K562 (cell line): ENCODE data around the gene SH2D3A. TPM values are rescaled to one million over a fixed set of nuclear protein-coding genes. Genes with fewer than 3 reads are reported as not detected.

Experiments used
- ARID1B ChIP-seq: fragments of 450-650 bp; IDR thresholded peaks from 2 replicates; pipeline ENCODE4 v1.6.1; 2016; ENCODE audit warnings: antibody characterized with exemption, mild to moderate bottlenecking, inconsistent platforms
- ARNT ChIP-seq, 2 experiments: fragments of 450-650 bp; IDR thresholded peaks; 2 replicates each; pipeline ENCODE4 v1.6.1; 2016; ENCODE audit warnings: mild to moderate bottlenecking in 1 of 2
- BCL6 ChIP-seq: fragments of 250-450 bp; sonication (Bioruptor Pico); IDR thresholded peaks from 2 replicates; pipeline ENCODE4 v1.4.0; 2020
- CBX3 ChIP-seq, 2 experiments: IDR thresholded peaks; 1 replicate in 1 of 2; 2 replicates in 1 of 2; pipeline ENCODE4 v1.6.1; 2012; ENCODE audit warnings: inconsistent platforms in 2 of 2, low read length in 2 of 2, borderline replicate concordance in 1 of 2, control low read depth in 1 of 2
- CEBPG ChIP-seq, 3 experiments: fragments of 200-800 bp in 1 of 3; sonication (Bioruptor generic) in 1 of 3; sonication (generic) in 1 of 3; formaldehyde crosslinking in 1 of 3; IDR thresholded peaks in 2 of 3; conservative IDR thresholded peaks in 1 of 3; 2 replicates each; pipeline versions ENCODE4 v1.6.1 to v1.8.0; 2016 to 2022; ENCODE audit warnings: missing compliant biosample characterization in 2 of 3, missing genetic modification characterization in 2 of 3, mild to moderate bottlenecking in 1 of 3, missing genetic modification reagents in 1 of 3
- DPF2 ChIP-seq: fragments of 450-650 bp; IDR thresholded peaks from 2 replicates; pipeline ENCODE4 v1.6.1; 2016
- GTF2A2 ChIP-seq: IDR thresholded peaks from 2 replicates; pipeline ENCODE4 v1.6.1; 2016; ENCODE audit warnings: mild to moderate bottlenecking, missing genetic modification characterization, missing compliant biosample characterization
- HIVEP1 ChIP-seq: fragments of 250-450 bp; sonication (Bioruptor Pico); IDR thresholded peaks from 2 replicates; pipeline ENCODE4 v1.4.0; 2020; ENCODE audit warnings: mild to moderate bottlenecking
- POLR2B ChIP-seq: fragments of 450-650 bp; IDR thresholded peaks from 2 replicates; pipeline ENCODE4 v1.6.1; 2018; ENCODE audit warnings: low read depth; ENCODE audit not compliant: partially characterized antibody
- RBM17 ChIP-seq: fragments of 200-400 bp; formaldehyde crosslinking; IDR thresholded peaks from 2 replicates; pipeline ENCODE4 v1.6.1; 2017; ENCODE audit warnings: low read depth, mild to moderate bottlenecking, low read length, borderline replicate concordance
- SAP30 ChIP-seq: fragments of 200-600 bp; sonication (generic); IDR thresholded peaks from 2 replicates; pipeline ENCODE4 v1.6.1; 2012; ENCODE audit warnings: borderline replicate concordance, low read depth, mild to moderate bottlenecking, moderate library complexity, low read length, control low read depth, inconsistent platforms; ENCODE audit not compliant: insufficient read depth, poor library complexity, severe bottlenecking
- SMARCE1 ChIP-seq: fragments of 450-650 bp; IDR thresholded peaks from 2 replicates; pipeline ENCODE4 v1.7.1; 2016; ENCODE audit warnings: mild to moderate bottlenecking
- STAT5A ChIP-seq: IDR thresholded peaks from 2 replicates; pipeline ENCODE4 v1.6.1; 2012; ENCODE audit warnings: low read length, inconsistent platforms, borderline replicate concordance
- TCF3 ChIP-seq: sonication (generic); formaldehyde crosslinking; IDR thresholded peaks from 2 replicates; pipeline ENCODE4 v1.4.0; 2020; ENCODE audit warnings: mild to moderate bottlenecking, missing genetic modification reagents
- TEAD4 ChIP-seq, 2 experiments: sonication (generic) in 1 of 2; formaldehyde crosslinking in 1 of 2; IDR thresholded peaks; 2 replicates each; pipeline versions ENCODE4 v1.6.1 to v1.8.0; 2012 to 2022; ENCODE audit warnings: borderline replicate concordance in 1 of 2, inconsistent platforms in 1 of 2, low read length in 1 of 2, mild to moderate bottlenecking in 1 of 2, missing genetic modification reagents in 1 of 2
- TOE1 ChIP-seq, 2 experiments: fragments of 450-650 bp in 1 of 2; sonication (generic) in 1 of 2; formaldehyde crosslinking in 1 of 2; IDR thresholded peaks; 2 replicates each; pipeline versions ENCODE4 v1.7.1 to v1.8.0; 2016 to 2022; ENCODE audit warnings: borderline replicate concordance in 2 of 2, mild to moderate bottlenecking in 2 of 2, antibody characterized with exemption in 1 of 2, inconsistent platforms in 1 of 2, low read depth in 1 of 2, missing genetic modification reagents in 1 of 2, moderate library complexity in 1 of 2
- ZBED1 ChIP-seq: IDR thresholded peaks from 2 replicates; pipeline ENCODE4 v1.6.1; 2014
- ZBTB1 ChIP-seq: sonication (generic); formaldehyde crosslinking; IDR thresholded peaks from 2 replicates; pipeline ENCODE4 v1.8.1; 2023; ENCODE audit warnings: missing genetic modification reagents, low read depth, mild to moderate bottlenecking, borderline replicate concordance
- ZNF174 ChIP-seq: fragments of 250-450 bp; sonication (Bioruptor Pico); IDR thresholded peaks from 2 replicates; pipeline ENCODE4 v1.4.0; 2020; ENCODE audit warnings: mild to moderate bottlenecking
- ZNF316 ChIP-seq: fragments of 450-650 bp; IDR thresholded peaks from 2 replicates; pipeline ENCODE4 v1.6.1; 2016
- polyA plus RNA-seq, 8 experiments: library from polyadenylated mRNA; depleted of rRNA in 4 of 8; stranded (reverse) in 5 of 8; unstranded in 3 of 8; fragments of >200 nt; fragmentation: Nextera tagmentation in 2 of 8; fragmentation: Illumina TruSeq in 1 of 8; extraction: Ambion mirVana in 2 of 8; extraction: Trizol in 1 of 8; gene quantifications; 2 replicates each; pipeline versions ENCODE4 v1.2.1 to v1.2.3, GENCODE V29; 2011 to 2014; ENCODE audit warnings: inconsistent platforms in 1 of 8, missing spikeins in 1 of 8
- total RNA-seq, 7 experiments: library from RNA; depleted of rRNA in 6 of 7; stranded (reverse); fragments of >200 nt in 6 of 7; fragmentation: Illumina TruSeq in 2 of 7; extraction: Trizol in 2 of 7; gene quantifications; 2 replicates each; pipeline versions ENCODE4 v1.2.1 to v1.2.3, GENCODE V29; 2011 to 2021; ENCODE audit warnings: low replicate concordance in 1 of 7
- TF ChIP-seq, protein P1 (sequence below): fragments of 450-650 bp; formaldehyde crosslinking; IDR thresholded peaks from 2 replicates; pipeline ENCODE4 v1.4.0; 2022; ENCODE audit warnings: missing genetic modification characterization
- TF ChIP-seq, protein P2 (sequence below), 2 experiments: fragments of 450-650 bp; IDR thresholded peaks; 2 replicates each; pipeline ENCODE4 v1.6.1; 2018; ENCODE audit warnings: mild to moderate bottlenecking in 2 of 2, low read depth in 1 of 2; ENCODE audit not compliant: partially characterized antibody in 2 of 2

SH2D3A gene
- total and polyA plus RNA-seq, 9 of the 15 experiments (the other 6 are each of a cell fraction or from before 2014, with no cell fraction given): 0.75 to 26.3 (median 8.9) TPM

GRCh38 chr19:6717441-6717971 lies 49.7 kb downstream of the SH2D3A start (continued):
- TF ChIP-seq, protein P1, sequence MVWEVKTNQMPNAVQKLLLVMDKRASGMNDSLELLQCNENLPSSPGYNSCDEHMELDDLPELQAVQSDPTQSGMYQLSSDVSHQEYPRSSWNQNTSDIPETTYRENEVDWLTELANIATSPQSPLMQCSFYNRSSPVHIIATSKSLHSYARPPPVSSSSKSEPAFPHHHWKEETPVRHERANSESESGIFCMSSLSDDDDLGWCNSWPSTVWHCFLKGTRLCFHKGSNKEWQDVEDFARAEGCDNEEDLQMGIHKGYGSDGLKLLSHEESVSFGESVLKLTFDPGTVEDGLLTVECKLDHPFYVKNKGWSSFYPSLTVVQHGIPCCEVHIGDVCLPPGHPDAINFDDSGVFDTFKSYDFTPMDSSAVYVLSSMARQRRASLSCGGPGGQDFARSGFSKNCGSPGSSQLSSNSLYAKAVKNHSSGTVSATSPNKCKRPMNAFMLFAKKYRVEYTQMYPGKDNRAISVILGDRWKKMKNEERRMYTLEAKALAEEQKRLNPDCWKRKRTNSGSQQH: peak; percentile 93
- TF ChIP-seq TEAD4 (IDR thresholded peaks at IDR 0.05; ENCODE audit: low read length) (peak; percentile 39), TEAD4 (CRISPR knock-in tag; IDR thresholded peaks at IDR 0.05; ENCODE audit: borderline replicate concordance) (peak; percentile 49; the same call in 1 of the 2 replicates), RBM17 (no peak), CBX3 (IDR thresholded peaks at IDR 0.05; ENCODE audit: borderline replicate concordance in 1 of 2, low read length in 2 of 2) (peak in 1 of 2 experiments; percentile 90; a peak in 2 of 3 replicates), STAT5A (peak; percentile 22; the same call in 1 of the 2 replicates), ZNF174 (CRISPR knock-in tag) (no peak), CEBPG (CRISPR knock-in tag; IDR thresholded peaks at IDR 0.05) (peak; percentile 50), CEBPG (tag; conservative IDR thresholded peaks at IDR 0.05 in 1 of 2, IDR thresholded peaks at IDR 0.05 in 1 of 2) (no peak), ARID1B (peak; percentile 66), DPF2 (peak; percentile 87; the same call in 1 of the 2 replicates), SMARCE1 (peak; percentile 46), BCL6 (CRISPR knock-in tag) (no peak), GTF2A2 (no peak), ZNF316 (peak; percentile 27; the same call in 1 of the 2 replicates), TCF3 (peak; percentile 21; the same call in 1 of the 2 replicates), SAP30 (no peak), ZBED1 (no peak), ARNT (IDR thresholded peaks at IDR 0.05) (peak; percentile 86 to 99; a peak in 3 of 4 replicates), ZBTB1 (CRISPR knock-in tag) (peak; percentile 56; the same call in 1 of the 2 replicates), TOE1 (IDR thresholded peaks at IDR 0.05; ENCODE audit: borderline replicate concordance) (peak; percentile 67; the same call in 1 of the 2 replicates), TOE1 (CRISPR knock-in tag; IDR thresholded peaks at IDR 0.05; ENCODE audit: borderline replicate concordance, low read depth) (peak; percentile 99), HIVEP1 (CRISPR knock-in tag) (no peak), POLR2B (peak; percentile 40)
- TF ChIP-seq, protein P2, sequence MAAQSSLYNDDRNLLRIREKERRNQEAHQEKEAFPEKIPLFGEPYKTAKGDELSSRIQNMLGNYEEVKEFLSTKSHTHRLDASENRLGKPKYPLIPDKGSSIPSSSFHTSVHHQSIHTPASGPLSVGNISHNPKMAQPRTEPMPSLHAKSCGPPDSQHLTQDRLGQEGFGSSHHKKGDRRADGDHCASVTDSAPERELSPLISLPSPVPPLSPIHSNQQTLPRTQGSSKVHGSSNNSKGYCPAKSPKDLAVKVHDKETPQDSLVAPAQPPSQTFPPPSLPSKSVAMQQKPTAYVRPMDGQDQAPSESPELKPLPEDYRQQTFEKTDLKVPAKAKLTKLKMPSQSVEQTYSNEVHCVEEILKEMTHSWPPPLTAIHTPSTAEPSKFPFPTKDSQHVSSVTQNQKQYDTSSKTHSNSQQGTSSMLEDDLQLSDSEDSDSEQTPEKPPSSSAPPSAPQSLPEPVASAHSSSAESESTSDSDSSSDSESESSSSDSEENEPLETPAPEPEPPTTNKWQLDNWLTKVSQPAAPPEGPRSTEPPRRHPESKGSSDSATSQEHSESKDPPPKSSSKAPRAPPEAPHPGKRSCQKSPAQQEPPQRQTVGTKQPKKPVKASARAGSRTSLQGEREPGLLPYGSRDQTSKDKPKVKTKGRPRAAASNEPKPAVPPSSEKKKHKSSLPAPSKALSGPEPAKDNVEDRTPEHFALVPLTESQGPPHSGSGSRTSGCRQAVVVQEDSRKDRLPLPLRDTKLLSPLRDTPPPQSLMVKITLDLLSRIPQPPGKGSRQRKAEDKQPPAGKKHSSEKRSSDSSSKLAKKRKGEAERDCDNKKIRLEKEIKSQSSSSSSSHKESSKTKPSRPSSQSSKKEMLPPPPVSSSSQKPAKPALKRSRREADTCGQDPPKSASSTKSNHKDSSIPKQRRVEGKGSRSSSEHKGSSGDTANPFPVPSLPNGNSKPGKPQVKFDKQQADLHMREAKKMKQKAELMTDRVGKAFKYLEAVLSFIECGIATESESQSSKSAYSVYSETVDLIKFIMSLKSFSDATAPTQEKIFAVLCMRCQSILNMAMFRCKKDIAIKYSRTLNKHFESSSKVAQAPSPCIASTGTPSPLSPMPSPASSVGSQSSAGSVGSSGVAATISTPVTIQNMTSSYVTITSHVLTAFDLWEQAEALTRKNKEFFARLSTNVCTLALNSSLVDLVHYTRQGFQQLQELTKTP (IDR thresholded peaks at IDR 0.05; ENCODE audit: low read depth in 1 of 2, partially characterized antibody in 2 of 2): no peak
